Measurements from ENCODE around the gene PEX16. TPM values are rescaled to one million over a fixed set of nuclear protein-coding genes. Genes with fewer than 3 reads are reported as not detected.

PEX16 gene
- total RNA-seq, 1 experiment from 2014 or later = 26.8 TPM

DNA sequence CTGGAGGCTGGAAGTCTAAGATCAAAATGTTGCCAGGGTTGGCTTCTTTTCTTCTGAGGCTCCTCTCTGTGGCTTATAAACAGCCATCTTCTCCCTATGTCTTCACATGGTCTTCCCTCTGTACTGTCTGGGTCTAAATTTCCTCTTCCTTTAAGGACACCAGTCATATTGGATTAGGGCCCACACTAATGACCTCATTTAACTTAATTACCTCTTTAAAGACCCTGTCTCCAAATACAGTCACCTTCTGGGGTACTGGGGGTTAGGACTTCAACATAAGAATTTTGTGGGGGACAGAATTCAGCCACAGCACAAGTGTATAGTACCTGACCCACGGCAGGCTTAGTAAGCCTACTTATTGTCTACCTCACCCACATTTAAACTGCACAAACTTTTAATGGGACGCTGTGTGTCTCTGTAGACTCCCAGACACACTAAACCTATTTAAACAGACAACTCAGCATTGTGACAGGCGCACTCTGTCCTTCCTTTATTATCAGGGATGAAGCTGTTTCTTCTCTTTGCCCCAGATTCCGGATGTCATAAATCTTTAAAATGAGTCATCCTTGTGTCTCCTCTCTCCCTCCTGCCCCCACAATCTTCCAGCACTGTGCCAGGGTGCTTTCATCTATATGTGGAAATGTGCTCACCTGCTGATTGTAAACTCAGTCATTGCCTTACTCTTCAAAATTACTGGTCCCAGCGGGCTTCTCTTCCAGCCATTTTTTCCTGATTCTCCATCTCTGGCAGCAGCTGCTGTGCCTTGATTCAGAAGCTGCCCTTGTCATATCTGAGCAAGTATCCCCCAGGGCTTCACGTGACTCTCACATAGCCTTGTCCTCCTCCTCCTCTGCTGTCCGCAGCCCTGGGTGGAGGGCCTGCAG is 37.6 kb downstream of the PEX16 start:
- peak; percentile 55 for DNase-seq (ENCODE audit: low read depth)

DNA sequence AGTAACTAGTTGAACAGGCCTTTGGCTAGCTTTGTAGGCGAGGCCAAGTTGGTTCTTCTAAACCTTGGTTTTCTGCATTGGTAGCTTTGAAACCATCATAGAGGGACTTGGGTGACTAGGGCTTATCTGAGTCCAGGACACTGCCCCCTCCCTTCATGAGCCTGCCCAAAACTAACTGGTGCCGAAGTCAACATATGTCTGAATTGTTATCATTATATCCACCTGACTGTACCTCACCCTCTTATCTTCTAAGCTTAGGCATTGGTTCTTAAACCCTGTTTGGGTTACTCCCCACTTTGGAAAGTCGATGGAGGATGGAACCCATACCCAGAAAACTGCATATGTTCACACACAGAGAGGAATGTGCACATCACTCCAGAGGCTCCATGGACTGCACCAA is 39.8 kb downstream of the PEX16 start:
- no peak for DNase-seq (ENCODE audit: low read depth)

DNA sequence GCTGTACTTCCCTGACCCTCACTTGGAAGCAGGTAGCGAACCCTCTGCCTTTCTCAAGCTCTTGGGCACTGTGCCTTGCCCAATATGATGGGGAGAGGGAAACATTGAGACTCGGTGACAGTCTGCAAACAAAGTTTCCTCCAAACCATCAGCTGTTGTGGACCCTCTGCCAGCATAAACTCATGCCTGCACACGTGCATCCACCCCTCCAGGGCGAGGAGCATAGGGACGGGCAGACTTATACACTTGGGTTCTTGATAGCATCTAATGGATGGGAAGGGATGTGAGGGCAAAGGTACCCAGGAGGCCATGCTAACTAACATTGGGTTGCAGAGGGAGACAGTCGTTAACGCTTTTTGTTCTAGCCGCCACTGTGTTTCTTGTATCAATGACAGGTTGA is 40.5 kb downstream of the PEX16 start:
- DNase-seq (ENCODE audit: low read depth) = no peak

DNA sequence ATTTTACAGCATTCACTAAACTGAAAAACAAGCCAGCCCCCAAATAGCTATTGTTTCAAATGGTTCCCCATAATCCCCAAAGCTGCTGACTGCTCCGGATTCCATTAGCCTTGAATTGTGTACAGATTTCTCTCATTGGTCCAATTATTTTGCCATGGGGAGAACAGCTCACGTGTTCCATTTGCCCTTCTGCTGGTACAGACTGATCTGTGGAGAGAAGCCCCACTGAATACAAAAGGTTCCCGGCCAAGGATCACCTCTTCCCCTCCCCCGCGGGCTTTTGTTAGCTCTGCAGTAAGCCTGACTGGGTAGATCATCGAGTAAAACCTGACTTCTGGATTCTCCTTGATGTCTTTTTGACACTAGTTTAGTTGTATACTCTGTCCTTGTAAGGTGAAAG is 41.3 kb downstream of the PEX16 start:
- no peak for DNase-seq (ENCODE audit: low read depth)

DNA sequence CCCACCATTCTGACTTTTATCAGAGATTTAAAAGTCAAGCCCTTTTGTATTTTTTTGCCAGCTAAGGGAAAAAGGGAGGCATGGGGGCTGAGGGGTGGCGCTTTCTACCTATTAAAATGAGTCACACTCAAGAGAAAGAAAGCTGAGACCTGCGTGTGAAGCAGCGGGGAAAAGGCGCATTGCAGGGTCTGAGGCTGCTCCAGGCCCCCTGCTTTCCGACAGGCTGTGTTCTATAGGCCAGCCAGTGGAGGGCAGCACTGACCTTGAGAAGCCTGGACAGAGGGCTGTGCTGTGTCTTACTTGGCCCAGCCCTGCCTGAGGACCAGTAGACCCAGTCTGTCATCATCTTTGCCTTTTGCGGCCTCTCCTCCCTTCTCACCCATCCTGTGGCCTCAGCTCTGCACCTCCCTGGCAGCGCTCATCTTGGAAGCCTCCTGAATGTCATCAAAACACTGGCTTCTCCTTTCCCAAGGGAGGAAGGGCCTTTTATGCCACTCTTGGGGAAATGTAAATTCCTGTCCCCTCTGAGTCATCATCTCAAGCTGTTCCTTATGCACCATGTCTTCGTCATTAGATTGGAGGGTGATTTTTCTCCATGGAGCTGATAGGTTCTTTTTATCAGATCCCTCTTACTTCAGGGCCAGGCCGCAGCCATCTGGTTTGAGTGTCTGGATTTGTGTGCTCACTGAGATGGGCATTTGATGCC is 44.9 kb downstream of the PEX16 start:
- peak; percentile 88 for DNase-seq (ENCODE audit: low read depth)

DNA sequence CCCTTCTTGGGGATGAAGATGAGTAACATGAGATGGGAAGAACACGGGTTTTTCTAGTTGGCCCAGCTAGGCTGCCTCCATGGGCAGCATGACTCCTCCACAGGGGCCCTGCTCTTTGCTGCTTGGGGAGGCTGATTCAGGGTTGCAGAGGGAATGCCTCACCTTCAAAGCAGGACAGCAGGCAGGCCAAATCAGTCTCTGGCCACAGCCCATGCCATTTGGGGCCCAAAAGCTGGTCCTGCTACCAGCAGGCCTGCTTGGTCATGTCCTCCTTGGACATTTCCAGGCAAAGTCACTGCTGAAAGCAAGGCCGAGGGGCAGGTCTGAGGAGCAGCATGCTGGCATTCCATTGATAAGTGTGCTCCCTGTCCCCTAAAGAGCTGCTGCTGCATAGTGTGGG is 46.0 kb downstream of the PEX16 start:
- no peak for DNase-seq (ENCODE audit: low read depth)

DNA sequence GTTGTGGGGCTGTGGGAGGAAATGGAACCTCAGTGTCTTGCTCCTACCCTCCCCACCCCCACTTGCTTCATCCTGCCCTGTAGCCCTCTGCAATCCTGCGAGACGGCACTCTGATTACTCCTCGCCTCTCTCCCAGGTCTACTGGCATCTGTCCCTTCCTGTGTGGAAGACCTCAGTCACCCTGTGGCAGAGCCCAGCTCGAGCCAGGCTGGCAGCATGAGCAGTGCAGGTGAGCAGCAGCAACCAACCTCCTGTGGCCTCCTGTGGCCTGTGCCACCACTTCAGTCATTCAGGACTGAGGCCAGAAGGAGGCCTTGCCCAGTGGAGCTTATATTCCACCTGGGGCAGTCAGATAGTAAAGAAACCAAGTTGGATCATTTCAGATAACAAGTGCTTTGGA is 47.0 kb downstream of the PEX16 start:
- DNase-seq (ENCODE audit: low read depth) = no peak

DNA sequence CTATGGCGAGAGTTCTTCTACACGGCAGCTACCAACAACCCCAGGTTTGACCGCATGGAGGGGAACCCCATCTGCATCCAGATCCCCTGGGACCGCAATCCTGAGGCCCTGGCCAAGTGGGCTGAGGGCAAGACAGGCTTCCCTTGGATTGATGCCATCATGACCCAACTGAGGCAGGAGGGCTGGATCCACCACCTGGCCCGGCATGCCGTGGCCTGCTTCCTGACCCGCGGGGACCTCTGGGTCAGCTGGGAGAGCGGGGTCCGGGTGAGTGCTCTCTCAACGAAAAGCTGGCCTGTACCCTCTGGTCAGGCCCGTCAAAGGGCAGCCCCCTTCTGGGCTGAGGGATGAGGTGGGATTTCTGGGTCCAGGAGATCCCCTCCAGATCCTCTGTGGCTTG is 48.1 kb downstream of the PEX16 start:
- DNase-seq (ENCODE audit: low read depth) = no peak

DNA sequence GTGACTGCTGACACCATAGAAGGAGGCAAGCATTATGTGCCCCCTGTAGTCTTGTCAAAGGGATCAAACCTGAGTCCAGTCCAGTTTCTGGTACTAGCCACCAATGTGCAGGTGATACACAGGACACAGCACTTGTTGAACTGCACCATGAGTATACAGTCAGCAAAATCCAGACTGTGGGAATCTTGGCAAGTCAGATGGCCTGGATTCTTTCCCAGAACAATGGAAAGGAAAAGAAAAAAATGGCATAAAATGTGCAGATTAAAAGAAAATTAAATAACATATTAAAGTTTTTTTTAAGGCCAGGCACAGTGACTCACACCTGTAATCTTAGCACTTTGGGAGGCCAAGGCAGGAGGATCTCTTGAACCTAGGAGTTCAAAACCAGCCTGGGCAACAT is 53.6 kb downstream of the PEX16 start:
- no peak for DNase-seq (ENCODE audit: low read depth)

DNA sequence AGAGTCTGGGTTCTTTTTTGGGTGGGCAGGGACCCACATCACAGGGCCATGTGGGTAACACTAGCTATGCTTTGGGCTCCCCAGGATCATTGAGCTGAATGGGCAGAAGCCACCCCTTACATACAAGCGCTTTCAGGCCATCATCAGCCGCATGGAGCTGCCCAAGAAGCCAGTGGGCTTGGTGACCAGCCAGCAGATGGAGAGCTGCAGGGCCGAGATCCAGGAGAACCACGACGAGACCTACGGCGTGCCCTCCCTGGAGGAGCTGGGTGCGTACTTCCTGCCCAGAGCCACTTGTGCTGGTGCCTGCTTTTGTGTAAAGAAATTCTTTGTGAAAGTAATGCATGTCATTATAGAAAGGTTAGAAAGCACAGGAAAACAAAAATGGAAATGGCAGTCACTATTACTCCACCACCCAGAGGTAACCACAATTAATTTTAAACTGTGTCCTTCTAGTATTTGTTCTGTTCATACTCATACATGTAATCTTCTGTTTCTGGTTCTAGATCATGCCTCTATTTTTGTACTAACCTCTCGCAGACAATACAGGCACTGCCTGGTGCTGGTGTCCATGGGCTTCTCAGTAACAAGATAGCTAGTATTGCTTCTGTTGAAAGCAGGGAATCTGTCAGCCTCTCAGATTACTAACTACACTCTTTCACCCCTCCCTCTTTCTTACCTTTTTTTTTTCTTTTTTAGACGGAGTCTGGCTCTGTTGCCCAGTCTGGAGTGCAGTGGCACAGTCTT is 56.7 kb downstream of the PEX16 start:
- DNase-seq (ENCODE audit: low read depth) = no peak

DNA sequence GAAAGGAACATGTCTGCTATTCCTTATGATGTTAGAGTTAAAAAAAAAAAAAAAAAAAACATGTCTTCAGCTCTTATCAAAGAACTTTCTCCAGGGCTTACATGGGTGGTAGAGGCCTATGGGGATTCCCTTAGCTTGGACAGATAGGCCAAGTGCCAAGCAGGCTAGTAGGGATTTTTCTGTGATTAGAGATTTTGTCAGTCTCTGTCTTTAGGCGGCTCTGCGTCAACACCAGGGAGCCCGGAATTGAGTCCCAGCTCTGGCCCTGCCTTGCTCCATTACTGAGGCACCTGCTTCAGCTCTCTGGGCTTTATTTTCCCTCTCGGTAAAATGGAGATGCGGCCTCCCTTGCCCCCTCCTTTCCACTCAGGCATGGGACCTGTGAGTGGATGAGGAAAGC is 57.3 kb downstream of the PEX16 start:
- no peak for DNase-seq (ENCODE audit: low read depth)

Other genes with a start within 250 kb of the PEX16 start
- gene SLC35C1, start 112.7 kb downstream of the PEX16 start, total RNA-seq (2014; rRNA removed; shearing (Covaris generic)) = 3.2 and 3.5 TPM in 2 replicates
- 5.3 and 14.7 TPM in 2 replicates for gene CRY2, start 70.4 kb downstream of the PEX16 start, total RNA-seq (2014; rRNA removed; shearing (Covaris generic))
- 6.6 and 8.5 TPM in 2 replicates for gene MAPK8IP1, start 32.2 kb downstream of the PEX16 start, total RNA-seq (2014; rRNA removed; shearing (Covaris generic))
- gene FREY1, start 10.6 kb downstream of the PEX16 start, total RNA-seq (2014; rRNA removed; shearing (Covaris generic)) = 0.23 and 0.39 TPM in 2 replicates
- 0.92 and 1.0 TPM in 2 replicates for gene LARGE2, start 4.8 kb upstream of the PEX16 start, total RNA-seq (2014; rRNA removed; shearing (Covaris generic))
- gene PHF21A, start 203.6 kb upstream of the PEX16 start, total RNA-seq (2014; rRNA removed; shearing (Covaris generic)) = 4.8 and 11.3 TPM in 2 replicates